Fibroblast of skin of right biceps (primary cell): ENCODE results near the gene FOSB.
A peak's percentile ranks its signal among the peaks of the same experiment; 100 is the strongest.

Source experiments
- DNase-seq: peaks from one replicate; pipeline ENCODE4 v3.0.0-alpha.2; 2013

The FOSB gene

GRCh38 chr19:45442778-45443461 lies 24.9 kb upstream of the FOSB start:
- DNase-seq = peak; percentile 80

- peak; percentile 95 for DNase-seq
Measured at GRCh38 chr19:45443462-45444317, 24.1 kb upstream of the FOSB start.

- DNase-seq = peak; percentile 79
Measured at GRCh38 chr19:45444318-45445041, 23.3 kb upstream of the FOSB start.

GRCh38 chr19:45445139-45445538 lies 22.7 kb upstream of the FOSB start:
- DNase-seq = no peak

- peak; percentile 48 for DNase-seq
Measured at GRCh38 chr19:45446295-45446694, 21.5 kb upstream of the FOSB start.

GRCh38 chr19:45446944-45447343 lies 20.9 kb upstream of the FOSB start:
- DNase-seq = no peak

- no peak for DNase-seq
Measured at GRCh38 chr19:45448425-45448756, 19.4 kb upstream of the FOSB start.

- DNase-seq = no peak
Measured at GRCh38 chr19:45448887-45449299, 18.9 kb upstream of the FOSB start.

- DNase-seq = no peak
Measured at GRCh38 chr19:45450012-45450333, 17.8 kb upstream of the FOSB start.

- DNase-seq = peak; percentile 84
Measured at GRCh38 chr19:45451131-45451849, 16.5 kb upstream of the FOSB start.

- DNase-seq = no peak
Measured at GRCh38 chr19:45451850-45452387, 15.9 kb upstream of the FOSB start.

- peak; percentile 99 for DNase-seq
Measured at GRCh38 chr19:45455707-45456499, 11.9 kb upstream of the FOSB start.

GRCh38 chr19:45456500-45456815 lies 11.3 kb upstream of the FOSB start:
- no peak for DNase-seq

GRCh38 chr19:45457776-45458175 lies 10.0 kb upstream of the FOSB start:
- DNase-seq = no peak

GRCh38 chr19:45460807-45461347 lies 6.9 kb upstream of the FOSB start:
- DNase-seq = no peak

GRCh38 chr19:45462174-45462573 lies 5.6 kb upstream of the FOSB start:
- no peak for DNase-seq

- DNase-seq = no peak
Measured at GRCh38 chr19:45463241-45463640, 4.6 kb upstream of the FOSB start.

GRCh38 chr19:45464274-45464673 lies 3.5 kb upstream of the FOSB start:
- DNase-seq = no peak

- DNase-seq = no peak
Measured at GRCh38 chr19:45464852-45465441, 2.8 kb upstream of the FOSB start.

- DNase-seq = no peak
Measured at GRCh38 chr19:45467115-45467455, 711 bp upstream of the FOSB start.

GRCh38 chr19:45468159-45468651 lies 409 bp downstream of the FOSB start:
- DNase-seq = no peak

- no peak for DNase-seq
Measured at GRCh38 chr19:45468803-45469131, 971 bp downstream of the FOSB start.
